HG03039 (cell line): ENCODE measurements around the gene TET2.

Source experiments
- ATAC-seq: cut with Tn5 transposase; IDR thresholded peaks from one replicate; pipeline ENCODE4 v1.9.1; 2021; ENCODE audit warnings: mild to moderate bottlenecking, moderate library complexity; ENCODE audit not compliant: unreplicated experiment

Gene TET2

GRCh38 chr4:105181259-105181658 lies 34.6 kb downstream of the TET2 start:
- ATAC-seq: no peak

GRCh38 chr4:105182211-105182610 lies 35.5 kb downstream of the TET2 start:
- ATAC-seq: no peak

- ATAC-seq: no peak
Measured at GRCh38 chr4:105184316-105184980, 37.8 kb downstream of the TET2 start.

GRCh38 chr4:105186701-105187161 lies 40.1 kb downstream of the TET2 start:
- no peak for ATAC-seq

- ATAC-seq: no peak
Measured at GRCh38 chr4:105189855-105190650, 43.4 kb downstream of the TET2 start.

- ATAC-seq: peak; percentile 58
Measured at GRCh38 chr4:105191621-105192210, 45.0 kb downstream of the TET2 start.

GRCh38 chr4:105192474-105192873 lies 45.8 kb downstream of the TET2 start:
- ATAC-seq: no peak

- no peak for ATAC-seq
Measured at GRCh38 chr4:105192910-105193309, 46.2 kb downstream of the TET2 start.

- ATAC-seq: no peak
Measured at GRCh38 chr4:105193536-105193935, 46.9 kb downstream of the TET2 start.

- ATAC-seq: peak; percentile 88
Measured at GRCh38 chr4:105194328-105195231, 47.9 kb downstream of the TET2 start.

GRCh38 chr4:105196523-105197145 lies 50.0 kb downstream of the TET2 start:
- peak; percentile 26 for ATAC-seq

- no peak for ATAC-seq
Measured at GRCh38 chr4:105197777-105198176, 51.1 kb downstream of the TET2 start.

- no peak for ATAC-seq
Measured at GRCh38 chr4:105198541-105198940, 51.9 kb downstream of the TET2 start.

- ATAC-seq: no peak
Measured at GRCh38 chr4:105206214-105206613, 59.5 kb downstream of the TET2 start.

GRCh38 chr4:105207386-105207785 lies 60.7 kb downstream of the TET2 start:
- no peak for ATAC-seq

GRCh38 chr4:105208561-105208960 lies 61.9 kb downstream of the TET2 start:
- no peak for ATAC-seq

- no peak for ATAC-seq
Measured at GRCh38 chr4:105210916-105211315, 64.2 kb downstream of the TET2 start.

GRCh38 chr4:105215609-105216313 lies 69.1 kb downstream of the TET2 start:
- ATAC-seq: peak; percentile 52

- ATAC-seq: no peak
Measured at GRCh38 chr4:105225500-105225899, 78.8 kb downstream of the TET2 start.

GRCh38 chr4:105227054-105227453 lies 80.4 kb downstream of the TET2 start:
- ATAC-seq: no peak
